Right renal cortex interstitium (tissue), 3 donors: ENCODE data around the gene PVR. TPM values are rescaled to one million over a fixed set of nuclear protein-coding genes. Genes with fewer than 3 reads are reported as not detected.

Experiments
- DNase-seq, 3 donors: peaks; one replicate each; pipeline ENCODE4 v3.0.0-alpha.2; 2013; ENCODE audit warnings: low read depth in 3 of 3, low spot score in 2 of 3
- polyA plus RNA-seq, 3 donors: library from polyadenylated mRNA; unstranded; fragments of 120-200 nt; gene quantifications; one replicate each; pipeline ENCODE4 v1.2.1, GENCODE V29; 2013; ENCODE audit not compliant: insufficient read length in 3 of 3

PVR gene
- polyA plus RNA-seq, 3 donors, result 26.1 to 31.6 (median 31.1) TPM

DNA sequence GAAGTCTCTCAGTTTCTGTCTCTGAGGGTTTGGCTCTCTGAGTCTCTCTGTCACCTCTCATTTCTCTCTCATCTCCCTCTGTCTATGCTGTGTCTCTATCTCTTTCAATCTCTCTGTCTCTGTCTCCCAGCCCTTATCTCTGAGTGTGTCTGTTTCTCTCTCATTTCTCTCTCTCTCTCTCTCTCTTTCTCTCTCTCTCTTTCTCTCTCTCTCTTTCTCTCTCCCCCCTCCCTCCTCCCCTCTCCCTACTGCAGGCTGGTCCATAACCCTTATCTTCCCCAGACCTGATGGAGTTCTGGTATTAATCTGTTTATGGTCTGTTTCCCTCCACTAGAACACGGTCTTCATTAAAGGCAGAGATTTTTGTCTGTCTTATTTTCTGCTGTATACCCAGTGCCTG is 1.3 kb upstream of the PVR start:
- no peak for DNase-seq

- peak in 1 of 3 donors; percentile 63 for DNase-seq
These were observed 799 bp downstream of the PVR start for GRCh38 chr19:44644402-44645016.

DNA sequence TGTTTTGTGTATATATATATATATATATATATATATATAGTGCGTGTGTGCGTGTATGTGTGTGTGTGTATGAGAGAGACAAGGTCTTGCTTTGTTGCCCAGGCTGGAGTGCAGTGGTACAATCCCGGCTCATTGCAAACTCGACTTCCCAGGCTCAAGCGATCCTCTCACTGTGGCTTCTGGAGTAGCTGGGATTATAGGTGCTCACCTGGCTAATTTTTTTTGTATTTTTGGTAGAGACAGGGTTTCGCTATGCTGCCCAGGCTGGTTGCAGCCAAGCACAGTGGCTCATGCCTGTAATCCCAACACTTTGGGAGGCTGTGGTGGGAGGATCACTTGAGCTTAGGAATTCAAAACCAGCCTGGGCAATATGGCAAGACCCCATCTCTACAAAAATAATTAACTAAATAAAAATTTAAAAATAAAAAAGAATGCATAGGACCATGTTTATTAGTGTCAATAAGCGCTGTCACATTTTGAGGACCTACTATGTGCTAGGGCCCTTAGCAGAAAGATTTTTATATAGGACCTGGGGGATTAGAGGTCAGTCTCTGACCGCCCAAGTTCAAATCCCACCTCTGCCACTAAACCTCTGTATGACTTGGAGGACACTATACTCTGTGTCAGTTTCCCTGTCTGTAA is 1.8 kb downstream of the PVR start:
- no peak for DNase-seq

DNA sequence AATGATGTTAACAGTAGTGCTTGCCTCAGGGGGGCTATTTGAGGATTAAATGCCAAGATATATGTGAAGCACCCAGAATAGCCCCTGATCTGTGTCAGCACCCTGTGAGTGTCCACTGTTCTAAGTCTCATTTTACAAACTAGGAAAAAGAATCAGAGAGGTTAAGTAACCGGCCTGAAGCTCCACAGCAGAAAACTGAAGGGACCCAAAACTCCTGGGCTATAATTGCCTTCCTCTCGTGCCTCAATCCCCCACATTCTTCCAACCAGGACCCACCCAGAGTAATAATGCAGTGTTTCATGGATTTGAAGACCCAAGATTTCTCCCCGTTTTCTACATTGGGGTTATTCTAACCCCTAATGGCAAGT is 2.3 kb downstream of the PVR start:
- DNase-seq, result no peak

DNA sequence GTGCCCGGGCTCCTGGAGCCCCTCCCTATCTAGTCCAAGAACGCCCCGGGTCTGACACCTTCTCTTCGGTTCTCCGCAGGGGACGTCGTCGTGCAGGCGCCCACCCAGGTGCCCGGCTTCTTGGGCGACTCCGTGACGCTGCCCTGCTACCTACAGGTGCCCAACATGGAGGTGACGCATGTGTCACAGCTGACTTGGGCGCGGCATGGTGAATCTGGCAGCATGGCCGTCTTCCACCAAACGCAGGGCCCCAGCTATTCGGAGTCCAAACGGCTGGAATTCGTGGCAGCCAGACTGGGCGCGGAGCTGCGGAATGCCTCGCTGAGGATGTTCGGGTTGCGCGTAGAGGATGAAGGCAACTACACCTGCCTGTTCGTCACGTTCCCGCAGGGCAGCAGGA is 3.4 kb downstream of the PVR start:
- DNase-seq, result no peak

GRCh38 chr19:44648631-44649251 is 5.0 kb downstream of the PVR start:
- no peak for DNase-seq

DNA sequence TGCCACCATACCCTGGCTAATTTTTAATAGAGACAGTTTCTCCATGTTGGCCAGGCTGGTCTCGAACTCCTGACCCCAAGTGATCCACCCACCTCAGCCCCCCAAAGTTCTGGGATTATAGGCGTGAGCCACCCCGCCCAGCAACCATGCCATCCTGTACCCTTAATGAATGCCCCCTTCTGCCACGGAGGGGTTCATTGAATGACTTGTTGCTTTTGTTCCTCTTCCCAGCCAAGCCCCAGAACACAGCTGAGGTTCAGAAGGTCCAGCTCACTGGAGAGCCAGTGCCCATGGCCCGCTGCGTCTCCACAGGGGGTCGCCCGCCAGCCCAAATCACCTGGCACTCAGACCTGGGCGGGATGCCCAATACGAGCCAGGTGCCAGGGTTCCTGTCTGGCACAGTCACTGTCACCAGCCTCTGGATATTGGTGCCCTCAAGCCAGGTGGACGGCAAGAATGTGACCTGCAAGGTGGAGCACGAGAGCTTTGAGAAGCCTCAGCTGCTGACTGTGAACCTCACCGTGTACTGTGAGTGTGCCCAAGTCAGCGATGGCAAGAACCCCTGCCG is 6.0 kb downstream of the PVR start:
- no peak for DNase-seq

DNA sequence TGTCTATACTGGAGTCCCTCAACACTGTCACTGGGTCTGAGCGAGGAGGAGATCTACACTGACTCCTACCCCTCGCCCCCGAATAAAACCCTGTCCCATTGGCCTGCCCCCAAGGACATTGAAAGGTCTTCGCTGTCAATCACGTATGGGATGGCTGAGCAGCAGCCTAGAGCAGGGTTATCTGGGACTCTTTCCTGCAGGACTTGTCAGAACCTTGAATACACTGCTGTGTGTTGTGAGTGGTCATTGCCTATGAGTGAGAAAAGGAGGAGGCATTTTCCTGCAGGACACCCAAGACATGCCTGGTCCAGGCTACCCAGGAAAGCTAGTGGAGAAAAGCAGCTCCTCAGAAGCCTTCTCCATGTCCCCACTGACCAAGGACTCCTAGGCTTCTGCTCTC is 9.6 kb downstream of the PVR start:
- DNase-seq, result no peak

DNA sequence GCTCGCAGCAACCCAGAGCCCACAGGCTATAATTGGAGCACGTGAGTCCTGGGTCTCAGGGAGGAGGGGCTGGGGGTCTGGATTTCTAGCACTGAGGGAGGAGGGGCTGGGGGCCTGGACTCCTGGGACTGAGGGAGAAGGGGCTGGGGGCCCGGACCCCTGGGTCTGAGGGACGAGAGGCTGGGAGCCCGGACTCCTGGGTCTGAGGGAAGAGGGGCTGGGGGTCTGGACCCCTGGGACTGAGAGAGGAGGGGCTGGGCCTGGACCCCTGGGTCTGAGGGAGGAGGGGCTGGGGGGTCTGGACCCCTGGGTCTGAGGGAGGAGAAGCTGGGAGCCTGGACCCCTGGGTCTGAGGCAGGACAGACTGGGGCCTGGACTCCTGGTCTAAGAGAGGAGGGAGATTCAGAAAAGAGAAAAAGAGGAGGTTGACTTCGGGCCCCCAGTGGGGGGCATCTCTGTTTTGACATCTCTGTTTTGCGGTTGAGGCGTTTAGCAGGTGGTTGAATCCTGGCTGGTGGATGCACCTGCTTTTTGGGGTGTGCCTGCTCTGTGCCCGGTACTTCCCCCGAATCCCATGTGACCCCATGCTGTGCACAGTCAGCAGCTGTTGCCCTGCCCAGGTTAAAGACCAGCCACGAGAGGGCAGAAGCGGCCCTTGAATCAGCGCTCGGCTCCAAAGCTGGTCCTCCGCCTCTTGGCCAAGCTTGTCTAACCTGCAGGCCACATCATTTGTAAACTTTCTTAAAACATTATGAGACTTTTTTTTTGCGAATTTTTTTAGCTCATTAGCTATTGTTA is 10.5 kb downstream of the PVR start:
- DNase-seq, result no peak

DNA sequence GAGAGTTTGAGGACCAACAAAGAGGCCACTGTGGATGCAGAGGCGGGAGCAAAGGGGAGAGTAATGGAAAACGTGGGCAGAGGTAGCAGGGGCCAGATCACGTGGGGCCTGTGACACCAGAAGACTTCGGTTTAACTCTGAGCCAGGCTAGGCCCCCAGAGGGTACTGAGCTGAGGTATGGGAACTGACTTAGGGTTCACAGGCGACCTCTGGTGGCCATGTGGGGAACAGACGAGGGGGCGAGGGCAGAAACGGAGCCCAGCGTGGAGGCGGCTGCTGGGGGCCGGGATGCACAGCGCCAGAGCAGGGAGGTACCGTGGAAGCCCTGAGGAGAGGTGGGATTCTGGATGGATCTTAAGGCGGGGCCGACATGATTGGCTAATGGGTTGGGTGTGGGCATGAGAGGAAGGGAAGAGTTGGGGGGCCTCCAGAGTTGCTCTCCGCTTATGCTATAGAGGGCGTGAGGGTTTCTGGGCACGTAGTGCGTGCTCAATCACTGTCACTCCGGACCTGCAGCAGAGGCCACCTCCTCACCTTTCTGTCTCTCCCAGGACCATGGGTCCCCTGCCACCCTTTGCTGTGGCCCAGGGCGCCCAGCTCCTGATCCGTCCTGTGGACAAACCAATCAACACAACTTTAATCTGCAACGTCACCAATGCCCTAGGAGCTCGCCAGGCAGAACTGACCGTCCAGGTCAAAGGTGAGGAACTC is 13.7 kb downstream of the PVR start:
- peak in 1 of 3 donors; percentile 51 for DNase-seq

- no peak for DNase-seq
These were observed 14.5 kb downstream of the PVR start for GRCh38 chr19:44658069-44658733.

- DNase-seq, result no peak
These were observed 16.4 kb downstream of the PVR start for GRCh38 chr19:44660081-44660480.

GRCh38 chr19:44661205-44661604 is 17.5 kb downstream of the PVR start:
- no peak for DNase-seq

GRCh38 chr19:44661904-44662303 is 18.2 kb downstream of the PVR start:
- DNase-seq, result no peak

GRCh38 chr19:44662691-44663385 is 19.1 kb downstream of the PVR start:
- no peak for DNase-seq

DNA sequence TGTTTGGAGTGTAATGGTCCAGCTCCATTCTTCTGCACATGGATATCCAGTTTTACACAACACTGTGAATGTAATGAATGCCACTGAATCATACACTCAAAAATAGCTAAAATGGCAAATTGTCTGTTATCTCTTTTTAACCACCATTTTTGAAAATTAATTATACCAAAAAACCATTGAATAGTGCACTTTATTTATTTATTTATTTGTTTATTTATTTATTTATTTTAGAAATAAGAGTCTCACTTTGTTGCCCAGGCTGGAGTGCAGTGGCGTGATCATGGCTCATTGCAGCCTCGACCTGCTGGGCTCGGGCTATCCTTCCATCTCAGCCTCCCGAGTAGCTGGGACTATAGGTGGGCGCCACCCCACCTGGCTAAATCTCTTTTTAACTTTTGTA is 20.3 kb downstream of the PVR start:
- no peak for DNase-seq

DNA sequence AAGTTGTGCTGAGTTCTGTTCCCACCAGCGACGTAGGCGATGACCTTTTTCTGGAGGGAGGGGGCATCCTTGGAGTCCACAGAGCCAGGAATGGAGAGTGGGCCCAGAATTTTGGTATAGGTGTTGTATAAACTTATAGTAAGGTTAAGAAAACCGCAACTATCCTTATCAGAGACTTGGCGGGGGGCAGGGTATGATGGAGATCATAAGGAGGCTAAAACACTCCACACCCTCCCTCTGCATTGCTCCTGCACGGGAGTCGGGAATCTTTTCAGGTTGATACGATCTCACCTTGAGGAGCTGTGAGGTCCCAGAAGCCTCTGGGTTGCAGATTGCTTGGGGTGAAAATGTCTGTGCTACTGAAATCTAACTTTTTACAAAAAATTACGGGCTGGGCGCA is 21.3 kb downstream of the PVR start:
- DNase-seq, result no peak

GRCh38 chr19:44666852-44667556 is 23.3 kb downstream of the PVR start:
- DNase-seq, result no peak
